ENCODE data around the gene PLD2. TPM values are rescaled to one million over a fixed set of nuclear protein-coding genes. Genes with fewer than 3 reads are reported as not detected.
A peak's percentile ranks its signal among the peaks of the same experiment; 100 is the strongest.

PLD2 gene
- total and polyA plus RNA-seq, 9 of the 15 experiments (the other 6 are each of a cell fraction or from before 2014, with no cell fraction given) = 0.20 to 7.5 (median 3.3) TPM

GRCh38 chr17:4833178-4833940, 26.4 kb downstream of the PLD2 start, which contains the start of gene MINK1 (continued):
- TF ChIP-seq ZNF280A (IDR thresholded peaks at IDR 0.05; ENCODE audit: low read depth, partially characterized antibody) = no peak
- TF ChIP-seq MTF1 (CRISPR knock-in tag; IDR thresholded peaks at IDR 0.05; ENCODE audit: borderline replicate concordance) = no peak
- no peak for TF ChIP-seq MLX (CRISPR knock-in tag; conservative IDR thresholded peaks at IDR 0.05)
- no peak for TF ChIP-seq ZNF77 (CRISPR knock-in tag; IDR thresholded peaks at IDR 0.05)
- TF ChIP-seq TFAM (CRISPR knock-in tag; conservative IDR thresholded peaks at IDR 0.05) = no peak
- TF ChIP-seq ZFP30 (CRISPR knock-in tag; IDR thresholded peaks at IDR 0.05; ENCODE audit: borderline replicate concordance) = no peak
- TF ChIP-seq ZBTB8A (IDR thresholded peaks at IDR 0.05; ENCODE audit: partially characterized antibody) = no peak
- TF ChIP-seq ZNF830 (CRISPR knock-in tag; IDR thresholded peaks at IDR 0.05) = no peak
- TF ChIP-seq ELF4 (CRISPR knock-in tag; IDR thresholded peaks at IDR 0.05) = no peak
- no peak for TF ChIP-seq ZNF140 (CRISPR knock-in tag; IDR thresholded peaks at IDR 0.05)
- TF ChIP-seq ATF4 (CRISPR knock-in tag; IDR thresholded peaks at IDR 0.05) = no peak
- no peak for TF ChIP-seq CGGBP1 (CRISPR knock-in tag; IDR thresholded peaks at IDR 0.05)
- TF ChIP-seq ELF1 (tag; IDR thresholded peaks at IDR 0.05) = no peak
- TF ChIP-seq COPS2 (conservative IDR thresholded peaks at IDR 0.05) = no peak
- no peak for TF ChIP-seq ZNF449 (CRISPR knock-in tag; IDR thresholded peaks at IDR 0.05)
- TF ChIP-seq ZNF12 (CRISPR knock-in tag; IDR thresholded peaks at IDR 0.05) = no peak
- peak; percentile 49; the same call in 1 of the 2 replicates for TF ChIP-seq PHF8 (IDR thresholded peaks at IDR 0.05; ENCODE audit: borderline replicate concordance, low read length)
- no peak for TF ChIP-seq HES1 (IDR thresholded peaks at IDR 0.05; ENCODE audit: low read depth)
- no peak for TF ChIP-seq TAF7 (tag; IDR thresholded peaks at IDR 0.05)
- TF ChIP-seq ZBTB43 (CRISPR knock-in tag; IDR thresholded peaks at IDR 0.05) = no peak
- TF ChIP-seq NELFE (IDR thresholded peaks at IDR 0.05; ENCODE audit: insufficient read depth, insufficient read length) = no peak
